ENCODE data around the gene MICALL2.

Gene MICALL2

GRCh38 chr7:1501487-1502270 lies 42.4 kb upstream of the MICALL2 start:
- no peak overlapping the region for H3K4me3 ChIP-seq (ENCODE audit: low read depth, low read length)
- no peak for DNase-seq (ENCODE audit: low read depth)
- TF ChIP-seq, protein P1, sequence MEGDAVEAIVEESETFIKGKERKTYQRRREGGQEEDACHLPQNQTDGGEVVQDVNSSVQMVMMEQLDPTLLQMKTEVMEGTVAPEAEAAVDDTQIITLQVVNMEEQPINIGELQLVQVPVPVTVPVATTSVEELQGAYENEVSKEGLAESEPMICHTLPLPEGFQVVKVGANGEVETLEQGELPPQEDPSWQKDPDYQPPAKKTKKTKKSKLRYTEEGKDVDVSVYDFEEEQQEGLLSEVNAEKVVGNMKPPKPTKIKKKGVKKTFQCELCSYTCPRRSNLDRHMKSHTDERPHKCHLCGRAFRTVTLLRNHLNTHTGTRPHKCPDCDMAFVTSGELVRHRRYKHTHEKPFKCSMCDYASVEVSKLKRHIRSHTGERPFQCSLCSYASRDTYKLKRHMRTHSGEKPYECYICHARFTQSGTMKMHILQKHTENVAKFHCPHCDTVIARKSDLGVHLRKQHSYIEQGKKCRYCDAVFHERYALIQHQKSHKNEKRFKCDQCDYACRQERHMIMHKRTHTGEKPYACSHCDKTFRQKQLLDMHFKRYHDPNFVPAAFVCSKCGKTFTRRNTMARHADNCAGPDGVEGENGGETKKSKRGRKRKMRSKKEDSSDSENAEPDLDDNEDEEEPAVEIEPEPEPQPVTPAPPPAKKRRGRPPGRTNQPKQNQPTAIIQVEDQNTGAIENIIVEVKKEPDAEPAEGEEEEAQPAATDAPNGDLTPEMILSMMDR (IDR thresholded peaks at IDR 0.05; ENCODE audit: low read depth, low read length, missing control alignments), result no peak

GRCh38 chr7:1500064-1500807 lies 41.0 kb upstream of the MICALL2 start:
- DNase-seq (ENCODE audit: low read depth), result no peak
- TF ChIP-seq, protein P1 (IDR thresholded peaks at IDR 0.05; ENCODE audit: low read depth, low read length, missing control alignments), result no peak
- no peak overlapping the region for H3K4me3 ChIP-seq (ENCODE audit: low read depth, low read length)

DNA sequence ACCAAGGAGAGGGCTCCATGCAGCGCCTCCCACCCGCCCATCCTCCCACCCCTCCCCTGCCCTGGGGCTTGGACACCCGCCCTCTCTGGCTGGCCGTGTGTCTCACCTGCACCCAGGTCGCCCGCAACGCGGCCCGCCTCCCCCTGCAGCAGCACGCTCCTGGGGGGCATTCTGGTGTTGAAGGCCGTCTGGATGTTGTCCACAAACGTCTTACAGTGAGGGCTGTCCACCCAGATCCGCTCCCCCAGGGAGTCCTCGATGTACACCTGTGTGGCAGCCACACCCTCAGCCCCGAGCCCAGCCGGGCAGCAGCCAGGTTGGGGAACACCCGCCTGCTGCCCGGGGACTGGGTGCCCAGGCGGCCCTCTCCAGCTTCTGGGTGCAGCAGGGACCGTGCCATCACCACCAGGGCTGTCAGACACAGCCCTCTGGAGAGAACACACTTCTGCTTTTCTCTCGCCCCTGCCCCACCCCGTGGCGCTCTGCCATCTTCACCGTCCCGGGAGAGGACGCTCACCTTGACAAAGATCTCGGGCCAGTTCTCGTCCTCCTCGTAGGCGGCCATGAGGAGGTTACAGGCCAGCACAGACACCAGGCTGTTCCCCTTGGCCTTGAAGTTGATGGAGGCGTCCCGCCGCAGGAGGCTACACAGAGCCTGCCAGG lies 40.2 kb upstream of the MICALL2 start:
- no peak for DNase-seq (ENCODE audit: low read depth)
- TF ChIP-seq, protein P1 (IDR thresholded peaks at IDR 0.05; ENCODE audit: low read depth, low read length, missing control alignments), result no peak
- H3K4me3 ChIP-seq (ENCODE audit: low read depth, low read length), result no peak overlapping the region

DNA sequence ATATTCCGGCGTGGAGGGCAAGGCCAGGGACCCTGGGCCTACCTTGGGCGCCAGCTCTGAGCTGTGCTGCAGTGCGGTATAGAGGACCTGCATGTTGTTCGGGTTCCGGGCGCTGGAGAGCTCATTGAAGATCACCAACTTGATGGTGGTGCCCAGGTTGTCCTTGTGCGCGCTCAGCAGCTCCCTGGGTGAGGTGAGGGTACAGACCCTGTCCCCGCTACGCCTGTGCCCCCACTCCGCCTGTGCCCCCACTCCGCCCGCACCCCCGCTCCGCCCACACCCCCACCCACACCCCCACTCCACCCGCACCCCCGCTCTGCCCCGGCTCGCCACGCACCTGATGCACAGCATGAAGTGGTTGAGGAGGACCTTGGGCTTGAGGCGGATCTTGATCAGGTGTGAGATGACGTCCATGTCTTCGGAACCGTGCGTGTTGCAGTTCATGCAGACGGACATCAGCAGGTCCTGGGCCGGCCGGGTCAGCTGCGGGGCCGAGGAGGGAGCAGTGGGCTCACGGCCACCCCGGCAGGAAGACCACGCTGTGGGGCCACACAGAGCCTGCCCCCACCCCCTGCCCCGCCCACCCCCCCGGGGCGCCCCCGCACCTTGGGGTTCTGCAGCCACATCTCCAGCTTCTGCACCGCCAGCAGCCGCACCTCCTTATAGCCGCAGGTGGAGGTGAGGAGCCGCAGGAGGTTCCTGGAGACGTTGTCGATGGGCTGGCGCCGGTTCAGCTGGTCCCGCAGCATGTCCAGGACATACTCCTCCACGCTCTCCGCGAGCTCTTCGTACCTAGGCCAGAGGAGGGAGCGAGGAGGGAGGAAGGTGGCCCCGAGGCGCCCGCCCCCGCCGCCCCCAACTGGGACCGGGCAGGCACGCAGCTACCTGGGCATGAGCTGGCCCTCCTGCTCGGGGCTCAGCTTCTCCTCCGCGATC lies 39.4 kb upstream of the MICALL2 start:
- TF ChIP-seq, protein P1 (IDR thresholded peaks at IDR 0.05; ENCODE audit: low read depth, low read length, missing control alignments), result no peak
- no peak overlapping the region for H3K4me3 ChIP-seq (ENCODE audit: low read depth, low read length)
- no peak for DNase-seq (ENCODE audit: low read depth)

GRCh38 chr7:1497293-1497927 lies 38.1 kb upstream of the MICALL2 start:
- TF ChIP-seq, protein P1 (IDR thresholded peaks at IDR 0.05; ENCODE audit: low read depth, low read length, missing control alignments), result no peak
- DNase-seq (ENCODE audit: low read depth), result no peak
- no peak overlapping the region for H3K4me3 ChIP-seq (ENCODE audit: low read depth, low read length)
